Keratinocyte (primary cell): ENCODE results near the gene CGN. TPM values are rescaled to one million over a fixed set of nuclear protein-coding genes. Genes with fewer than 3 reads are reported as not detected.

Experiments used
- DNase-seq: peaks from one replicate; pipeline ENCODE4 v3.0.0-alpha.2; 2011; ENCODE audit warnings: low read depth, missing footprints, low spot score
- FAIRE-seq: peaks from 2 replicates; lab custom pipeline; 2011; peaks lifted over from hg19 to GRCh38; lab: Jason Lieb, UNC
- H2AFZ ChIP-seq: 2 replicates; pipeline ENCODE4 v1.6.0; 2012; ENCODE audit warnings: low read length, control low read depth, inconsistent platforms; ENCODE audit not compliant: control insufficient read depth
- H3K27ac ChIP-seq: 2 replicates; pipeline ENCODE4 v1.5.1; 2011; ENCODE audit warnings: low read length; ENCODE audit not compliant: control insufficient read depth, insufficient read depth
- H3K27me3 ChIP-seq: 3 replicates; pipeline ENCODE4 v1.6.0; 2011; ENCODE audit warnings: low read length; ENCODE audit not compliant: control insufficient read depth, insufficient read depth; ENCODE audit errors: extremely low read depth
- H3K36me3 ChIP-seq, 2 experiments: 2 replicates in 1 of 2; 3 replicates in 1 of 2; pipeline ENCODE4 v1.5.1; 2011; ENCODE audit warnings: low read length in 2 of 2, mild to moderate bottlenecking in 1 of 2; ENCODE audit not compliant: control insufficient read depth in 2 of 2, insufficient read depth in 2 of 2; ENCODE audit errors: extremely low read depth in 1 of 2
- H3K4me1 ChIP-seq: 3 replicates; pipeline ENCODE4 v1.5.1; 2011; ENCODE audit warnings: low read length; ENCODE audit not compliant: control insufficient read depth, insufficient read depth; ENCODE audit errors: extremely low read depth
- H3K4me2 ChIP-seq: 3 replicates; pipeline ENCODE4 v1.6.0; 2011; ENCODE audit warnings: low read depth, low read length; ENCODE audit not compliant: control insufficient read depth, insufficient read depth; ENCODE audit errors: extremely low read depth
- H3K4me3 ChIP-seq, 3 experiments: fragments of 200-600 bp in 1 of 3; sonication (generic) in 1 of 3; 2 replicates in 2 of 3; 3 replicates in 1 of 3; pipeline ENCODE4 v1.5.1; 2011 to 2016; ENCODE audit warnings: low read length in 3 of 3, mild to moderate bottlenecking in 3 of 3, control low read depth in 2 of 3, inconsistent platforms in 1 of 3, low read depth in 1 of 3, mixed read lengths in 1 of 3, mixed run types in 1 of 3, moderate library complexity in 1 of 3; ENCODE audit not compliant: control insufficient read depth in 2 of 3, insufficient read depth in 2 of 3; ENCODE audit errors: extremely low read depth in 1 of 3
- H3K79me2 ChIP-seq: 2 replicates; pipeline ENCODE4 v1.6.0; 2012; ENCODE audit warnings: low read length; ENCODE audit not compliant: control insufficient read depth, insufficient read depth
- H3K9ac ChIP-seq: 3 replicates; pipeline ENCODE4 v1.6.0; 2011; ENCODE audit warnings: low read length; ENCODE audit not compliant: control insufficient read depth, insufficient read depth; ENCODE audit errors: extremely low read depth
- H3K9me1 ChIP-seq: 3 replicates; pipeline ENCODE4 v1.6.0; 2011; ENCODE audit warnings: low read length; ENCODE audit not compliant: control insufficient read depth, insufficient read depth; ENCODE audit errors: extremely low read depth
- H3K9me3 ChIP-seq: 2 replicates; pipeline ENCODE4 v1.5.1; 2012; ENCODE audit warnings: low read depth, low read length; ENCODE audit not compliant: control insufficient read depth
- H4K20me1 ChIP-seq: 3 replicates; pipeline ENCODE4 v1.6.0; 2011; ENCODE audit warnings: low read length; ENCODE audit not compliant: control insufficient read depth, insufficient read depth; ENCODE audit errors: extremely low read depth
- CTCF ChIP-seq, 3 experiments: IDR thresholded peaks in 1 of 3; conservative IDR thresholded peaks in 1 of 3; optimal IDR thresholded peaks in 1 of 3; 2 replicates in 2 of 3; 3 replicates in 1 of 3; pipeline versions ENCODE3 to v1.5.1; 2011; ENCODE audit warnings: low read length in 3 of 3, mild to moderate bottlenecking in 3 of 3, moderate library complexity in 2 of 3, control low read depth in 1 of 3, inconsistent platforms in 1 of 3; ENCODE audit not compliant: insufficient read depth in 2 of 3; ENCODE audit errors: extremely low read depth in 1 of 3
- EZH2 ChIP-seq: IDR thresholded peaks from one replicate; pipeline ENCODE4 v1.6.1; 2012; ENCODE audit warnings: inconsistent platforms, mild to moderate bottlenecking, low read length, moderate library complexity
- dilution Hi-C: fragments of 300-500 bp; cut with MboI; formaldehyde crosslinking; loops from one replicate; pipeline ENCODE4 v1.7.0; 2020; ENCODE audit warnings: low sequenced_read_pairs; ENCODE audit not compliant: extremely low pct_ligation_motif_present
- polyA plus RNA-seq, 5 experiments: library from polyadenylated mRNA; depleted of rRNA in 3 of 5; stranded (reverse) in 3 of 5; stranded (forward) in 1 of 5; unstranded in 1 of 5; fragments of >200 nt; gene quantifications; 1 replicate in 1 of 5; 2 replicates in 3 of 5; 3 replicates in 1 of 5; pipeline versions ENCODE4 v1.2.1 to v1.2.3, GENCODE V29; 2011 to 2012; ENCODE audit warnings: missing spikeins in 2 of 5, low read depth in 1 of 5, low replicate concordance in 1 of 5

The CGN gene
- polyA plus RNA-seq, 1 donor (not counting 4 experiments of a cell fraction or from before 2014, with no cell fraction given): 2.9 TPM

GRCh38 chr1:151574575-151575529 is 63.7 kb downstream of the CGN start:
- DNase-seq: peak; percentile 55
- Histone ChIP-seq H4K20me1 (peaks cover under 1% of the 10 kb centered on the region), H3K9me3 (no peaks in the 10 kb centered on the region), H3K9ac (peak overlapping the region; percentile 60), H3K27me3 (no peaks in the 10 kb centered on the region), H2AFZ (peak overlapping the region; percentile 53), H3K9me1 (peaks cover 7% of the 10 kb centered on the region), H3K4me2 (peak overlapping the region; percentile 49), H3K79me2 (peaks cover 3% of the 10 kb centered on the region), H3K27ac (peak overlapping the region; percentile 67), H3K4me3 (no peak overlapping the region), H3K36me3 (peaks cover 28 to 60% of the 10 kb centered on the region in 2 experiments), H3K4me1 (peaks cover 65% of the 10 kb centered on the region)
- FAIRE-seq: peak; percentile 89
- TF ChIP-seq CTCF (optimal IDR thresholded peaks at IDR 0.05 in 1 of 3, IDR thresholded peaks at IDR 0.05 in 1 of 3, conservative IDR thresholded peaks at IDR 0.05 in 1 of 3; ENCODE audit: extremely low read depth in 1 of 3, insufficient read depth in 2 of 3, low read length in 3 of 3) (no peak), EZH2 (no peak)
- dilution Hi-C loops: no loop called here

- H3K9ac ChIP-seq: no peak overlapping the region
- H2AFZ ChIP-seq: no peak overlapping the region
- peaks cover 3% of the 10 kb centered on the region for H3K79me2 ChIP-seq
- FAIRE-seq: no peak
- peaks cover 9% of the 10 kb centered on the region for H3K9me1 ChIP-seq
- no peaks in the 10 kb centered on the region for H3K27me3 ChIP-seq
- H3K9me3 ChIP-seq: no peaks in the 10 kb centered on the region
- TF ChIP-seq EZH2 (no peak), CTCF (optimal IDR thresholded peaks at IDR 0.05 in 1 of 3, IDR thresholded peaks at IDR 0.05 in 1 of 3, conservative IDR thresholded peaks at IDR 0.05 in 1 of 3; ENCODE audit: extremely low read depth in 1 of 3, insufficient read depth in 2 of 3, low read length in 3 of 3) (no peak)
- peaks cover 42 to 70% of the 10 kb centered on the region in 2 experiments for H3K36me3 ChIP-seq
- H3K4me2 ChIP-seq: no peak overlapping the region
- H3K27ac ChIP-seq: no peak overlapping the region
- H3K4me3 ChIP-seq: no peak overlapping the region
- dilution Hi-C loops: no loop called here
- H4K20me1 ChIP-seq: no peaks in the 10 kb centered on the region
- no peak for DNase-seq
- peaks cover 55% of the 10 kb centered on the region for H3K4me1 ChIP-seq
Observed at GRCh38 chr1:151577173-151577572, 66.0 kb downstream of the CGN start.
